Brain microvascular endothelial cell (primary cell): Measurements from ENCODE around the gene CD28.
A peak's percentile ranks its signal among the peaks of the same experiment; 100 is the strongest.

Experiments used
- DNase-seq: peaks from one replicate; pipeline ENCODE4 v3.0.0-alpha.2; 2020
- H3K27ac ChIP-seq: fragments of 250-450 bp; sonication (Bioruptor Pico); 2 replicates; pipeline ENCODE4 v1.5.1; 2020; ENCODE audit warnings: mild to moderate bottlenecking, moderate library complexity
- H3K27me3 ChIP-seq: fragments of 250-450 bp; sonication (Bioruptor Pico); replicated peaks from 2 replicates; pipeline ENCODE4 v1.5.1; 2020; ENCODE audit warnings: mild to moderate bottlenecking
- H3K36me3 ChIP-seq: fragments of 250-450 bp; sonication (Bioruptor Pico); replicated peaks from 2 replicates; pipeline ENCODE4 v1.5.1; 2020; ENCODE audit warnings: mild to moderate bottlenecking
- H3K4me3 ChIP-seq: 2 replicates; pipeline ENCODE4 v1.5.1; 2011; ENCODE audit warnings: low read depth, mild to moderate bottlenecking, control low read depth, low read length, moderate library complexity
- in situ Hi-C: cut with HindIII; loops from 2 replicates; pipeline ENCODE4 v1.10.0; 2017; ENCODE audit warnings: low sequenced_read_pairs, low pct_ligation_motif_present
- TF ChIP-seq, protein P1 (sequence below): IDR thresholded peaks from 2 replicates; pipeline ENCODE4 v1.5.1; 2011; ENCODE audit warnings: low read depth, mild to moderate bottlenecking, moderate library complexity, low read length, control low read depth, inconsistent platforms; ENCODE audit errors: missing control alignments

Gene CD28

DNA sequence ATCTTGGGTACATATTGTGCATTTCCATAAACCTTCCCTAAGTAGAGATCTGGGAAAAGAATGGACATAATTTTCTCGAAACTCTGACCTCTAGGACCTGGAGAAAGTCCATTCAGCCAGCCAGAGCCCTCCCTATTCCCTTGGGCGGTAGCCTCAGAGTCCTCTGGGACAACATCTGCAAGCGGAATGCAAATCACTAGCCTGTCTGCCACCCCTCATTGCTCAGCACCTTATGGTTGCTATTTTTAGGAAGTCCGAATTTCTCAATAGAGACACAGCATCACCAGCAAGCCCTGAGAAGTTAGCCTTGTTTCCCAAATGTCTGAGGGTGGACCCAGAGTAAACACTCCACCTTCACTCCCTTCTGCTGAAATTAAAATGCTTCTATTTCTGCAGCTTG lies 17.6 kb upstream of the CD28 start:
- Histone ChIP-seq H3K27ac (no peak overlapping the region), H3K27me3 (no peaks in the 10 kb centered on the region), H3K4me3 (no peak overlapping the region), H3K36me3 (no peaks in the 10 kb centered on the region)
- peak; percentile 71 for DNase-seq
- TF ChIP-seq, protein P1, sequence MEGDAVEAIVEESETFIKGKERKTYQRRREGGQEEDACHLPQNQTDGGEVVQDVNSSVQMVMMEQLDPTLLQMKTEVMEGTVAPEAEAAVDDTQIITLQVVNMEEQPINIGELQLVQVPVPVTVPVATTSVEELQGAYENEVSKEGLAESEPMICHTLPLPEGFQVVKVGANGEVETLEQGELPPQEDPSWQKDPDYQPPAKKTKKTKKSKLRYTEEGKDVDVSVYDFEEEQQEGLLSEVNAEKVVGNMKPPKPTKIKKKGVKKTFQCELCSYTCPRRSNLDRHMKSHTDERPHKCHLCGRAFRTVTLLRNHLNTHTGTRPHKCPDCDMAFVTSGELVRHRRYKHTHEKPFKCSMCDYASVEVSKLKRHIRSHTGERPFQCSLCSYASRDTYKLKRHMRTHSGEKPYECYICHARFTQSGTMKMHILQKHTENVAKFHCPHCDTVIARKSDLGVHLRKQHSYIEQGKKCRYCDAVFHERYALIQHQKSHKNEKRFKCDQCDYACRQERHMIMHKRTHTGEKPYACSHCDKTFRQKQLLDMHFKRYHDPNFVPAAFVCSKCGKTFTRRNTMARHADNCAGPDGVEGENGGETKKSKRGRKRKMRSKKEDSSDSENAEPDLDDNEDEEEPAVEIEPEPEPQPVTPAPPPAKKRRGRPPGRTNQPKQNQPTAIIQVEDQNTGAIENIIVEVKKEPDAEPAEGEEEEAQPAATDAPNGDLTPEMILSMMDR, result no peak
- in situ Hi-C loops, result loop anchor here (10.0 kb wide), 1 partner anchor 116 kb away; no protein-coding TSS in a partner anchor

DNA sequence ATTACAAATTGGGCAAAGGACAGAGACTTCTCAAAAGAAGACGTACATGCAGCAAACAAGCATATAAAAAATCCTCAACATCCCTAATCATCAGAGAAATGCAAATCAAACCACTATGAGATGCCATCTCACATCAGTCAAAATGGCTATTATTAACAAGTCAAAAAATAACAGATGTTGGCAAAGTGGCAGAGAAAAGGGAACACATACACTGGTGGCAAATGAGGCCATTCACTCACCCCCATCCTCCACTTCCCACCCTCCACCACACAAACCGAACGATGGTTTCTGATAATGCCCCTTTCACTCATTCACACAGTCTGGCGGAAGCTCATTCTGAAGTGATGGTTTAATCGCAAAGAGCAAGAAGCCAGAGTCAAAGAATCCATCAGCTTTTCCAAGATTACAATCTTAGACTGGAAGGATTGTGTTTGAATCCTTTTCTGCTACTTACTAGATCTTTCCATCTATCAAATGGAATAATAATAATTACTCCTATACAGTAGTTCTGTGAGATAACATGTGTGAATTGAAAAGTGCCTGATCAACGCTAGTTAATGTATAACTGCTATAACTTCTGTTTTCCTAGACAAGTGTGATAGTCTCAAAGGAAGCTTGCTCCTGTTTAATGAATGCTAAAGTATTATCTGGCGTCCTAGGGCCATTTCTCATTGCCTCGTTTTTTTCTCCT lies 16.9 kb upstream of the CD28 start:
- Histone ChIP-seq H3K27ac (no peak overlapping the region), H3K27me3 (no peaks in the 10 kb centered on the region), H3K36me3 (no peaks in the 10 kb centered on the region), H3K4me3 (no peak overlapping the region)
- TF ChIP-seq, protein P1, result no peak
- DNase-seq, result no peak
- in situ Hi-C loops, result loop anchor here (10.0 kb wide), 1 partner anchor 115 kb away; no protein-coding TSS in a partner anchor

DNA sequence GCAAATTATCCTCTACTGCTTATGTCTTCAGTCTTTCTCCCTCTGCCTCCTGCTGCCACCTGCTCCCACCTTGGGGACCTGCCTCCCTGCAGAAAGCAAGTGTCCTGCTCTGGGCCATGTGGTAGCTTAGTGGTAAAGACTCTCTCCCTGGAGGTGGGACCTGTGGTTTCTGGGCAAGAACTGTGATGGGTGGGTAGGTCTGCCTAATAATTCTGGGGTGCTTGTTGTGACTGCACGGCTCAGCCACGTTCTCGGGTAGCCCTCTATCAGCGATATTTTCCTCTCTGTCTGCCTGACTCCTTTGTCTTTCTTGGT lies 16.4 kb upstream of the CD28 start:
- Histone ChIP-seq H3K4me3 (no peak overlapping the region), H3K27ac (no peak overlapping the region), H3K36me3 (no peaks in the 10 kb centered on the region), H3K27me3 (no peaks in the 10 kb centered on the region)
- in situ Hi-C loops, result no loop called here
- no peak for DNase-seq
- TF ChIP-seq, protein P1, result no peak

DNA sequence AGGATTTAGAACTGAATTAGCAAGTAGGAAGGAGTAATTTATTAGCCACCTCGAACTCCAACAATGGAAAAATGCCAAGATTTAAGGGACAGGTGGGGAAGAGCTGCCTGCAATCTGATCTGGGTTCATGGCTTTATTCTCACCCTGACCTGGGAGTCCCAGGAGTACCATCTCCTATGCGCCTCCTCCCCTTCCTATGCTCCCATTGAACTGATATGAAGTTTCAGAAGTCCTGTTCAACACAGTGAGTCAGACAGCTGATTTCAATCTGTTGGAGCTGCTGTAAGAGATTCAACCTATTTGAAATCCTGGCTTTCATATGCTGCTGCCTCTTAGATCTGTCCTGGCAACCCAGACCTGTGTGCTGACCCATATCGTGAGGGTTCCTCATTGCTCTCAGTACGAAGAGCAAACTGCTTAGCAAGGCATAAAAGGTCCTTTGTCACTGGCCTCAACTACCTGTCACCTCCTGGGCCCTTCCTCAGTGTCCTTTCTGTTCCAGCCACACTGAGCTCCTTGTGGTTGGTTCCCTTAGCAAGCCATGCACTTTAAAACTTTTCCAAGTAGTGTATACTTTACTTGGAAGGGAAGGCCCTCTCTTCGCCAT lies 15.9 kb upstream of the CD28 start:
- in situ Hi-C loops, result no loop called here
- no peak for DNase-seq
- Histone ChIP-seq H3K36me3 (no peaks in the 10 kb centered on the region), H3K27ac (no peak overlapping the region), H3K27me3 (no peaks in the 10 kb centered on the region), H3K4me3 (no peak overlapping the region)
- TF ChIP-seq, protein P1, result no peak

DNA sequence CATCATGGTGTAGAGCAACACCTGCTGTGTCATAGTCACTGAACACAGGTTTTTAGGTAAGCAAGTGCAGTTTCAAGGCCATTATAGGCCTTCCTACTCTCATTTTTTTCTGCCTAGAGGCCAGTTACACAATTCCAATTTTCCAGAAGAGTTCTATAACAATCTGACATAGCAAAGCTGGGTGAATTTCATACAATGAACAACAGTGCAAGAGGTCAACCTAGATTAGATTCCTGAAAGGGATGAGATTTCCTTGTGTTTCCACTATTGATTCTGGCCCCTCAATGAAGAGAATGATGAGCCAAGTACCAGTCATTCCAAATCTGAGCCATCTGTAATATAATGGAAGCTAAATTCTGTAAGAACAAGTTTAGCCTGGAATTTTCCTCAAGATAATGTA lies 15.3 kb upstream of the CD28 start:
- H3K36me3 ChIP-seq, result no peaks in the 10 kb centered on the region
- no peak overlapping the region for H3K4me3 ChIP-seq
- no peak overlapping the region for H3K27ac ChIP-seq
- H3K27me3 ChIP-seq, result no peaks in the 10 kb centered on the region
- TF ChIP-seq, protein P1, result no peak
- no peak for DNase-seq
- in situ Hi-C loops, result no loop called here
